ENCODE results near the gene DYNLT2.

The DYNLT2 gene

GRCh38 chr6:169692516-169692915 is 58.9 kb downstream of the DYNLT2 start:
- no peak for DNase-seq

GRCh38 chr6:169691260-169691659 is 60.1 kb downstream of the DYNLT2 start:
- no peak for DNase-seq
